A549 (cell line): ENCODE measurements around the gene LCN12. TPM values are rescaled to one million over a fixed set of nuclear protein-coding genes. Genes with fewer than 3 reads are reported as not detected.

Experiments used
- ATAC-seq, 2 experiments: fragments of 200-7000 bp in 1 of 2; fragments of >200 bp in 1 of 2; cut with Nextera tagmentation in 1 of 2; cut with Tn5 transposase in 1 of 2; 3 replicates each; pipeline versions ENCODE4 v1.8.0 to v1.9.1; 2018 to 2020; ENCODE audit warnings: mild to moderate bottlenecking in 1 of 2, moderate library complexity in 1 of 2
- CTCF ChIA-PET: fragments of 300-600 bp; sonication (Branson Sonifier 250); formaldehyde crosslinking; extraction: SDS; loops from one replicate; lab custom pipeline; 2021; ENCODE audit warnings: antibody characterized with exemption, inconsistent platforms; lab: Yijun Ruan, JAX
- POLR2A ChIA-PET: fragments of 350-600 bp; formaldehyde crosslinking; extraction: SDS; loops from one replicate; lab custom pipeline; 2021; ENCODE audit warnings: antibody characterized with exemption, inconsistent platforms; lab: Yijun Ruan, JAX
- DNase-seq, 2 experiments: peaks; one replicate each; pipeline versions ENCODE4 v3.0.0 to v3.0.0-alpha.2; 2011 to 2016; ENCODE audit warnings: low read depth in 1 of 2, low spot score in 1 of 2
- FAIRE-seq: peaks from 2 replicates; lab custom pipeline; 2011; peaks lifted over from hg19 to GRCh38; lab: Jason Lieb, UNC
- H3K27ac ChIP-seq, 2 experiments: fragments of >200 bp; sonication (Bioruptor Twin); formaldehyde crosslinking; 3 replicates each; pipeline ENCODE4 v1.5.1; 2016 to 2017
- H3K4me1 ChIP-seq: fragments of >200 bp; sonication (Bioruptor Twin); formaldehyde crosslinking; 3 replicates; pipeline ENCODE4 v1.6.1; 2016
- H3K4me2 ChIP-seq: fragments of >200 bp; sonication (Bioruptor Twin); formaldehyde crosslinking; 3 replicates; pipeline ENCODE4 v1.6.1; 2016
- H3K4me3 ChIP-seq: fragments of >200 bp; sonication (Bioruptor Twin); formaldehyde crosslinking; 3 replicates; pipeline ENCODE4 v1.5.1; 2016
- H3K9me3 ChIP-seq: fragments of >200 bp; sonication (Bioruptor Twin); formaldehyde crosslinking; 3 replicates; pipeline ENCODE4 v1.6.1; 2016
- CHD2 ChIP-seq: fragments of 150-350 bp; IDR thresholded peaks from 2 replicates; pipeline ENCODE4 v1.6.1; 2014; ENCODE audit warnings: low read length; ENCODE audit not compliant: partially characterized antibody
- EP300 ChIP-seq, 2 experiments: fragments of >200 bp; sonication (Bioruptor Twin); formaldehyde crosslinking; IDR thresholded peaks; 2 replicates in 1 of 2; 3 replicates in 1 of 2; pipeline ENCODE4 v1.6.1; 2016 to 2017
- FOXS1 ChIP-seq: fragments of 250-450 bp; sonication (Bioruptor Pico); IDR thresholded peaks from 2 replicates; pipeline ENCODE4 v1.5.0; 2020; ENCODE audit warnings: mild to moderate bottlenecking, moderate library complexity
- HEYL ChIP-seq: fragments of 250-450 bp; sonication (Bioruptor Pico); IDR thresholded peaks from 2 replicates; pipeline ENCODE4 v1.8.0; 2021; ENCODE audit warnings: mild to moderate bottlenecking, moderate library complexity
- JUN ChIP-seq, 2 experiments: fragments of >200 bp; sonication (Bioruptor Twin); formaldehyde crosslinking; IDR thresholded peaks; 2 replicates in 1 of 2; 3 replicates in 1 of 2; pipeline ENCODE4 v1.6.1; 2016 to 2017
- JUNB ChIP-seq: fragments of >200 bp; sonication (Bioruptor Twin); formaldehyde crosslinking; IDR thresholded peaks from 2 replicates; pipeline ENCODE4 v1.6.1; 2016
- MAFK ChIP-seq: fragments of 450-650 bp; IDR thresholded peaks from 2 replicates; pipeline ENCODE4 v1.6.1; 2014; ENCODE audit not compliant: partially characterized antibody
- MYC ChIP-seq: IDR thresholded peaks from 2 replicates; pipeline ENCODE4 v1.6.1; 2012; ENCODE audit warnings: mild to moderate bottlenecking, inconsistent platforms, low read length, improper control_type of control experiment, borderline replicate concordance
- NFE2L2 ChIP-seq: fragments of 150-350 bp; conservative IDR thresholded peaks from 2 replicates; pipeline ENCODE4 v1.6.1; 2014; ENCODE audit warnings: low read length
- NR3C1 ChIP-seq: fragments of >200 bp; sonication (Bioruptor Twin); formaldehyde crosslinking; IDR thresholded peaks from 3 replicates; pipeline ENCODE4 v1.6.1; 2017
- PHF8 ChIP-seq: fragments of 200-600 bp; sonication (generic); IDR thresholded peaks from 2 replicates; pipeline ENCODE4 v1.6.1; 2016; ENCODE audit warnings: low read depth, mild to moderate bottlenecking, antibody characterized with exemption, moderate library complexity, borderline replicate concordance
- RAD21 ChIP-seq, 2 experiments: fragments of >200 bp in 1 of 2; sonication (Bioruptor Twin) in 1 of 2; formaldehyde crosslinking in 1 of 2; IDR thresholded peaks in 1 of 2; conservative IDR thresholded peaks in 1 of 2; 2 replicates in 1 of 2; 3 replicates in 1 of 2; pipeline ENCODE4 v1.6.1; 2012 to 2018; ENCODE audit warnings: inconsistent platforms in 1 of 2
- SMC3 ChIP-seq: fragments of >200 bp; sonication (Bioruptor Twin); formaldehyde crosslinking; IDR thresholded peaks from 3 replicates; pipeline ENCODE4 v1.6.1; 2018; ENCODE audit warnings: inconsistent platforms
- WGBS: methylation state at CpG from one replicate; pipeline ENCODE4 v1.1.6; 2017; ENCODE audit errors: missing lambda C conversion rate; 5-methylcytosine and 5-hydroxymethylcytosine counted together
- polyA plus RNA-seq, 4 experiments: library from polyadenylated mRNA; depleted of rRNA in 3 of 4; stranded (reverse); fragments of >200 nt; fragmentation: RNase III in 1 of 4; extraction: RNeasy Plus Mini Kit Qiagen cat#74134 plus additional on column Dnase treatment in 1 of 4; gene quantifications; 2 replicates in 3 of 4; 3 replicates in 1 of 4; pipeline ENCODE4 v1.2.3, GENCODE V29; 2011 to 2017
- TF ChIP-seq, protein P1 (sequence below): fragments of 200-600 bp; sonication (generic); IDR thresholded peaks from 2 replicates; pipeline ENCODE4 v1.6.1; 2016; ENCODE audit warnings: antibody characterized with exemption, mild to moderate bottlenecking, moderate library complexity
- TF ChIP-seq, protein P2 (sequence below): IDR thresholded peaks from 2 replicates; pipeline ENCODE4 v1.6.1; 2012; ENCODE audit warnings: low read depth, borderline replicate concordance
- TF ChIP-seq, protein P3 (sequence below): fragments of >200 bp; sonication (Bioruptor Twin); formaldehyde crosslinking; IDR thresholded peaks from 3 replicates; pipeline ENCODE4 v1.5.1; 2016

The LCN12 gene
- polyA plus RNA-seq, 2 of the 4 experiments (the other 2 are of a cell fraction): 0.74 to 3.0 TPM

GRCh38 chr9:136926154-136926704 lies 25.8 kb upstream of the LCN12 start:
- Histone ChIP-seq H3K27ac (peak overlapping the region in 1 of 2 experiments; percentile 54; a peak in 2 of 6 replicates), H3K9me3 (peaks cover 4% of the 10 kb centered on the region; the same call in 2 of the 3 replicates), H3K4me3 (no peak overlapping the region), H3K4me1 (peaks cover 6% of the 10 kb centered on the region; the same call in 1 of the 3 replicates), H3K4me2 (no peak overlapping the region)
- CTCF ChIA-PET: interaction anchor here (0.6 to 2.4 kb wide), 19 partner anchors 9 to 109 kb away, joined by 3 to 10 read pairs (median 4); partner anchors contain the start of gene AJM1
- TF ChIP-seq CHD2: no peak
- 0 out of 3 replicates have a peak, but pooled peaks have one; percentile 18 for TF ChIP-seq SMC3
- no peak for TF ChIP-seq HEYL (CRISPR knock-in tag)
- TF ChIP-seq FOXS1 (CRISPR knock-in tag): no peak
- no peak for TF ChIP-seq MYC
- 0 out of 5 replicates have a peak, but pooled peaks of 1 of the 2 experiments have one; percentile 14 for TF ChIP-seq RAD21 (conservative IDR thresholded peaks at IDR 0.05 in 1 of 2, IDR thresholded peaks at IDR 0.05 in 1 of 2)
- no peak for TF ChIP-seq JUN (IDR thresholded peaks at IDR 0.05)
- no peak for TF ChIP-seq MAFK
- TF ChIP-seq, protein P1, sequence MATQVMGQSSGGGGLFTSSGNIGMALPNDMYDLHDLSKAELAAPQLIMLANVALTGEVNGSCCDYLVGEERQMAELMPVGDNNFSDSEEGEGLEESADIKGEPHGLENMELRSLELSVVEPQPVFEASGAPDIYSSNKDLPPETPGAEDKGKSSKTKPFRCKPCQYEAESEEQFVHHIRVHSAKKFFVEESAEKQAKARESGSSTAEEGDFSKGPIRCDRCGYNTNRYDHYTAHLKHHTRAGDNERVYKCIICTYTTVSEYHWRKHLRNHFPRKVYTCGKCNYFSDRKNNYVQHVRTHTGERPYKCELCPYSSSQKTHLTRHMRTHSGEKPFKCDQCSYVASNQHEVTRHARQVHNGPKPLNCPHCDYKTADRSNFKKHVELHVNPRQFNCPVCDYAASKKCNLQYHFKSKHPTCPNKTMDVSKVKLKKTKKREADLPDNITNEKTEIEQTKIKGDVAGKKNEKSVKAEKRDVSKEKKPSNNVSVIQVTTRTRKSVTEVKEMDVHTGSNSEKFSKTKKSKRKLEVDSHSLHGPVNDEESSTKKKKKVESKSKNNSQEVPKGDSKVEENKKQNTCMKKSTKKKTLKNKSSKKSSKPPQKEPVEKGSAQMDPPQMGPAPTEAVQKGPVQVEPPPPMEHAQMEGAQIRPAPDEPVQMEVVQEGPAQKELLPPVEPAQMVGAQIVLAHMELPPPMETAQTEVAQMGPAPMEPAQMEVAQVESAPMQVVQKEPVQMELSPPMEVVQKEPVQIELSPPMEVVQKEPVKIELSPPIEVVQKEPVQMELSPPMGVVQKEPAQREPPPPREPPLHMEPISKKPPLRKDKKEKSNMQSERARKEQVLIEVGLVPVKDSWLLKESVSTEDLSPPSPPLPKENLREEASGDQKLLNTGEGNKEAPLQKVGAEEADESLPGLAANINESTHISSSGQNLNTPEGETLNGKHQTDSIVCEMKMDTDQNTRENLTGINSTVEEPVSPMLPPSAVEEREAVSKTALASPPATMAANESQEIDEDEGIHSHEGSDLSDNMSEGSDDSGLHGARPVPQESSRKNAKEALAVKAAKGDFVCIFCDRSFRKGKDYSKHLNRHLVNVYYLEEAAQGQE: no peak
- TF ChIP-seq, protein P2, sequence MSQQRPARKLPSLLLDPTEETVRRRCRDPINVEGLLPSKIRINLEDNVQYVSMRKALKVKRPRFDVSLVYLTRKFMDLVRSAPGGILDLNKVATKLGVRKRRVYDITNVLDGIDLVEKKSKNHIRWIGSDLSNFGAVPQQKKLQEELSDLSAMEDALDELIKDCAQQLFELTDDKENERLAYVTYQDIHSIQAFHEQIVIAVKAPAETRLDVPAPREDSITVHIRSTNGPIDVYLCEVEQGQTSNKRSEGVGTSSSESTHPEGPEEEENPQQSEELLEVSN: no peak
- TF ChIP-seq EP300 (IDR thresholded peaks at IDR 0.05): no peak
- TF ChIP-seq, protein P3, sequence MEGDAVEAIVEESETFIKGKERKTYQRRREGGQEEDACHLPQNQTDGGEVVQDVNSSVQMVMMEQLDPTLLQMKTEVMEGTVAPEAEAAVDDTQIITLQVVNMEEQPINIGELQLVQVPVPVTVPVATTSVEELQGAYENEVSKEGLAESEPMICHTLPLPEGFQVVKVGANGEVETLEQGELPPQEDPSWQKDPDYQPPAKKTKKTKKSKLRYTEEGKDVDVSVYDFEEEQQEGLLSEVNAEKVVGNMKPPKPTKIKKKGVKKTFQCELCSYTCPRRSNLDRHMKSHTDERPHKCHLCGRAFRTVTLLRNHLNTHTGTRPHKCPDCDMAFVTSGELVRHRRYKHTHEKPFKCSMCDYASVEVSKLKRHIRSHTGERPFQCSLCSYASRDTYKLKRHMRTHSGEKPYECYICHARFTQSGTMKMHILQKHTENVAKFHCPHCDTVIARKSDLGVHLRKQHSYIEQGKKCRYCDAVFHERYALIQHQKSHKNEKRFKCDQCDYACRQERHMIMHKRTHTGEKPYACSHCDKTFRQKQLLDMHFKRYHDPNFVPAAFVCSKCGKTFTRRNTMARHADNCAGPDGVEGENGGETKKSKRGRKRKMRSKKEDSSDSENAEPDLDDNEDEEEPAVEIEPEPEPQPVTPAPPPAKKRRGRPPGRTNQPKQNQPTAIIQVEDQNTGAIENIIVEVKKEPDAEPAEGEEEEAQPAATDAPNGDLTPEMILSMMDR: 0 out of 3 replicates have a peak, but pooled peaks have one; percentile 12
- ATAC-seq (peak; percentile 66 to 83), FAIRE-seq (no peak), DNase-seq (no peak)
- POLR2A ChIA-PET: no interaction called here
- 77% methylated on average over 8 of the region's 9 CpGs for WGBS

DNA sequence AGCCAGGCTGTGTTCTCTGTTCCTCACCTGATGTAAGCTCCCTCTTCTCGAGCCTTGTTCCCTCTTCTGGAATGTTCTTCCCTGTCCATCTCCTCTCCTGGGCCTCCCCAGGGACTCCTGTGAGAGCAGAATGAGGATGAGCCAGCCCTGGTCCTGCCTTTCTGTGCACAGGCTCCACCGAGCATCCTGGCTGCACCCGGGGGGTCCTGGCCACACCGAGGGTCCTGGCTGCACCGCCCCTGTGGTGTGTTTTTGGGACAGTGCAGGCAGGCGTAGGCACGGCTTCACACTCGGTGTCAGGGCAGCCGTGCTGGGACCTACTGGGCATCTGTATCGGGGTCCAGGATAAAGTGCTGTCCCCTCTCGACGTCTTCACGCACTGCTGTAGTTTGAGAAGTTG lies 25.3 kb upstream of the LCN12 start:
- POLR2A ChIA-PET: no interaction called here
- H3K27ac ChIP-seq: peak overlapping the region in 1 of 2 experiments; percentile 54; a peak in 2 of 6 replicates
- DNase-seq (no peak), ATAC-seq (peak in 1 of 2 experiments; percentile 12; a peak in 1 of 6 replicates), FAIRE-seq (no peak)
- 86% methylated on average over 8 of the region's 13 CpGs for WGBS
- H3K9me3 ChIP-seq: peaks cover 5% of the 10 kb centered on the region; the same call in 2 of the 3 replicates
- H3K4me2 ChIP-seq: no peak overlapping the region
- CTCF ChIA-PET: interaction anchor here (0.7 to 2.4 kb wide), 18 partner anchors 10 to 108 kb away, joined by 3 to 10 read pairs (median 4); partner anchors contain the start of gene AJM1
- no peak overlapping the region for H3K4me3 ChIP-seq
- no peak for TF ChIP-seq NR3C1
- no peak for TF ChIP-seq PHF8
- TF ChIP-seq JUNB: no peak
- TF ChIP-seq NFE2L2: no peak
- peaks cover 1% of the 10 kb centered on the region; the same call in 1 of the 3 replicates for H3K4me1 ChIP-seq
